Heart left ventricle (tissue), 13 donors: ENCODE measurements around the gene COQ5.

ENCODE experiments used
- CTCF ChIP-seq, 12 donors: fragments of 200-600 bp; sonication (generic) in 4 of 12; IDR thresholded peaks; one replicate each; pipeline versions ENCODE4 v1.5.0 to v1.8.0; 2018 to 2022; ENCODE audit warnings: antibody characterized with exemption in 12 of 12, mild to moderate bottlenecking in 5 of 12
- POLR2A ChIP-seq, 2 donors: fragments of 450-650 bp; IDR thresholded peaks; one replicate each; pipeline ENCODE4 v1.6.1; 2017; ENCODE audit warnings: antibody characterized with exemption in 2 of 2, mild to moderate bottlenecking in 2 of 2, moderate library complexity in 2 of 2
- donor health status: ischemic (EF 13 %, LVEDD 7.1; RV severe dilation, severe dysfunction).
- donor health status: DM: no; HTN: yes; CAD: no.
- donor health status: DM: no; HTN: no; CAD: no.
- donor health status: ischemic (EF 25% LVEDD 6.9; RV normal size, moderate dysfunction).
- donor health status: ischemic (EF 25% LVEDD 5.7; RV mildly dilated, moderate dysfunction).
- donor health status: ischemic (EF 35%, LVEDD 5.7; RV mildly dilated, moderate dysfunction).
- donor health status: nonischemic (EF 11% LVEDD 7.7; RV severe dilation, severe dysfunction).
- donor health status: DM: yes; HTN: yes; CAD: no.
- donor health status: PGD.
- donor health status: ischemic (EF 29% LVEDD 5.4; RV normal size, mild dysfunction).
- donor health status: nonischemic (EF 23%, LVEDD 6.1; RV moderate dilation, normal function).

- TF ChIP-seq CTCF (IDR thresholded peaks at IDR 0.05) (no peak), POLR2A (IDR thresholded peaks at IDR 0.05) (no peak)
Observed at GRCh38 chr12:120574106-120574505, 45.1 kb upstream of the COQ5 start.
